ENCODE results near the gene PALLD.
A peak's percentile ranks its signal among the peaks of the same experiment; 100 is the strongest.

PALLD gene

GRCh38 chr4:168574581-168575295 lies 77.9 kb downstream of the PALLD start:
- H3K4me3 ChIP-seq (ENCODE audit: low read depth, low read length) = no peak overlapping the region
- no peak for DNase-seq (ENCODE audit: low read depth)
- no peak for TF ChIP-seq POLR2A (IDR thresholded peaks at IDR 0.05; ENCODE audit: extremely low read depth, insufficient read length)
- TF ChIP-seq, protein P1, sequence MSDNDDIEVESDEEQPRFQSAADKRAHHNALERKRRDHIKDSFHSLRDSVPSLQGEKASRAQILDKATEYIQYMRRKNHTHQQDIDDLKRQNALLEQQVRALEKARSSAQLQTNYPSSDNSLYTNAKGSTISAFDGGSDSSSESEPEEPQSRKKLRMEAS (IDR thresholded peaks at IDR 0.05; ENCODE audit: low read depth, low read length) = no peak
- TF ChIP-seq CTCF (IDR thresholded peaks at IDR 0.05; ENCODE audit: low read depth, low read length) = no peak
- TF ChIP-seq MYC (IDR thresholded peaks at IDR 0.05; ENCODE audit: low read depth, low read length) = no peak

DNA sequence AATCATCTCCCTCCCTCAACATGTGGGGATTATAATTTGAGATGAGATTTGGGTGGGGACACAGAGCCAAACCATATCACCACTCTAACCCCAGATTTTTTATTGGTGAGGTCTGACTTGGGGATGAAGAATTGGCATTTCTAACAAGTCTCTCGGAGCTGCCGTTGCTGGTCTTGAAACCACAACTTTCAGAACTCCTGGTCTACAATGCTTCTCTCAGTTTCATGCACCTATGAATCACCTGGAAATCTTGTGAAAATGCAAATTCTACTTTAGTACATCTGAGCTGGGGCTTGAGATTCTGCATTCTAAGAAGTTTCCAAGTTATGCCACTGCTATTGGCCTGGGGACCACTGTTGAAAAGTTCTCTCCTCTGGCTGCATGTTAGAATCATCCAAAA lies 78.6 kb downstream of the PALLD start:
- TF ChIP-seq, protein P1 (IDR thresholded peaks at IDR 0.05; ENCODE audit: low read depth, low read length) = no peak
- no peak for TF ChIP-seq CTCF (IDR thresholded peaks at IDR 0.05; ENCODE audit: low read depth, low read length)
- no peak for TF ChIP-seq POLR2A (IDR thresholded peaks at IDR 0.05; ENCODE audit: extremely low read depth, insufficient read length)
- no peak for TF ChIP-seq MYC (IDR thresholded peaks at IDR 0.05; ENCODE audit: low read depth, low read length)
- no peak for DNase-seq (ENCODE audit: low read depth)
- no peak overlapping the region for H3K4me3 ChIP-seq (ENCODE audit: low read depth, low read length)

- no peak overlapping the region for H3K4me3 ChIP-seq (ENCODE audit: low read depth, low read length)
- TF ChIP-seq, protein P1 (IDR thresholded peaks at IDR 0.05; ENCODE audit: low read depth, low read length) = no peak
- TF ChIP-seq CTCF (IDR thresholded peaks at IDR 0.05; ENCODE audit: low read depth, low read length) (no peak), MYC (IDR thresholded peaks at IDR 0.05; ENCODE audit: low read depth, low read length) (no peak), POLR2A (IDR thresholded peaks at IDR 0.05; ENCODE audit: extremely low read depth, insufficient read length) (no peak)
- DNase-seq (ENCODE audit: low read depth) = no peak
Measured at GRCh38 chr4:168577624-168578023, 80.8 kb downstream of the PALLD start.

GRCh38 chr4:168580228-168580627 lies 83.4 kb downstream of the PALLD start:
- no peak overlapping the region for H3K4me3 ChIP-seq (ENCODE audit: low read depth, low read length)
- no peak for TF ChIP-seq MYC (IDR thresholded peaks at IDR 0.05; ENCODE audit: low read depth, low read length)
- no peak for DNase-seq (ENCODE audit: low read depth)

DNA sequence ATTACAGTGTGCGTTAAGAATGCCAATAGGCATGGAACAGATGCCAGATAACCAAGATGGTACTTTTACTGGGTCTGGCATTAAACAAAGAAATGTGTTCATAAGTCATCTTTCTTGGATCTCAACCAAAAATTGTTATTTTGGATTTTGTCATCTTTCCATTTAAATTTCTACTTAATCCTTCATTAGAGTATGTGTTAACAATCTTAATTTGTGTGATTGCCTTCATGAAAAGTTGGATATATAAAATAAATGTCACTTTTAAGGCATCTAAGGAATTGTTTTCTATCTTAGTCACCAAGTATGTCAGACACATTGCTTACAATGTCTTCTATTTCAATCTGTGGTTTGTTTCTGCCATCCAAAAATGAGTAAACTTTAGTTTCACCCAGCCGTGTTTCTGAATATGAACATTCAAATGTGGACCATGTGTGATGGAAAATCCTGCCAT lies 87.5 kb downstream of the PALLD start:
- DNase-seq (ENCODE audit: low read depth) = no peak
- TF ChIP-seq MYC (IDR thresholded peaks at IDR 0.05; ENCODE audit: low read depth, low read length) (no peak), CTCF (IDR thresholded peaks at IDR 0.05; ENCODE audit: low read depth, low read length) (no peak)
- TF ChIP-seq, protein P1 (IDR thresholded peaks at IDR 0.05; ENCODE audit: low read depth, low read length) = no peak
- H3K4me3 ChIP-seq (ENCODE audit: low read depth, low read length) = no peak overlapping the region

GRCh38 chr4:168585168-168586091 lies 88.6 kb downstream of the PALLD start:
- no peak overlapping the region for H3K4me3 ChIP-seq (ENCODE audit: low read depth, low read length)
- TF ChIP-seq CTCF (IDR thresholded peaks at IDR 0.05; ENCODE audit: low read depth, low read length) = peak; percentile 51
- TF ChIP-seq, protein P1 (IDR thresholded peaks at IDR 0.05; ENCODE audit: low read depth, low read length) = no peak
- DNase-seq (ENCODE audit: low read depth) = peak; percentile 54
